Measurements from ENCODE around the gene GPM6B.

DNA sequence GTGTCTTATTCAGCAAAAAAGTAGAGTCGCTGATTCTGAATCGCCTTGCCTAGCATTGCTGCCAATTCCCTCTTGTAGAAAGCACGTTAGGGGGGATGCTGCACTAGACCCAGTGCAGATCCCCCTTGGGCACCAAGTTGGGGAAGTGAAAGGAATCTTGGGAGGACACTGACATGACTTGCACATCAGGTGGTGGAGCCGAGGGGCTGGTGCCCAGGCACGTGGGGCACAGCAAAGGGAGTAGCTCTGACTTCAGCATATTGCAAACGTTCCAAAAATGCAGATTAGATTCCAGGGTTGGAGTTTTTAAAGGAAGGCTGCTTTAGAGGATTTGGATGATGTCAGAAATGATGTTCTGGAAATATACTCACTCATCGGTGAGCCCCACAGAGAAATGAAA, 47.4 kb upstream of the GPM6B start:
- TF ChIP-seq, protein P1, sequence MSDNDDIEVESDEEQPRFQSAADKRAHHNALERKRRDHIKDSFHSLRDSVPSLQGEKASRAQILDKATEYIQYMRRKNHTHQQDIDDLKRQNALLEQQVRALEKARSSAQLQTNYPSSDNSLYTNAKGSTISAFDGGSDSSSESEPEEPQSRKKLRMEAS (CRISPR knock-in tag; IDR thresholded peaks at IDR 0.05), result no peak
- TF ChIP-seq CBFB (CRISPR knock-in tag; IDR thresholded peaks at IDR 0.05; ENCODE audit: low read depth) (no peak), ATF1 (CRISPR knock-in tag; IDR thresholded peaks at IDR 0.05) (no peak), CREB1 (CRISPR knock-in tag; IDR thresholded peaks at IDR 0.05) (no peak), ZNF121 (CRISPR knock-in tag; IDR thresholded peaks at IDR 0.05) (no peak), NFYB (CRISPR knock-in tag; conservative IDR thresholded peaks at IDR 0.05; ENCODE audit: low read depth) (no peak), ZNF671 (CRISPR knock-in tag; IDR thresholded peaks at IDR 0.05) (no peak), ELF4 (CRISPR knock-in tag; IDR thresholded peaks at IDR 0.05; ENCODE audit: low read depth) (no peak)
- TF ChIP-seq, protein P2, sequence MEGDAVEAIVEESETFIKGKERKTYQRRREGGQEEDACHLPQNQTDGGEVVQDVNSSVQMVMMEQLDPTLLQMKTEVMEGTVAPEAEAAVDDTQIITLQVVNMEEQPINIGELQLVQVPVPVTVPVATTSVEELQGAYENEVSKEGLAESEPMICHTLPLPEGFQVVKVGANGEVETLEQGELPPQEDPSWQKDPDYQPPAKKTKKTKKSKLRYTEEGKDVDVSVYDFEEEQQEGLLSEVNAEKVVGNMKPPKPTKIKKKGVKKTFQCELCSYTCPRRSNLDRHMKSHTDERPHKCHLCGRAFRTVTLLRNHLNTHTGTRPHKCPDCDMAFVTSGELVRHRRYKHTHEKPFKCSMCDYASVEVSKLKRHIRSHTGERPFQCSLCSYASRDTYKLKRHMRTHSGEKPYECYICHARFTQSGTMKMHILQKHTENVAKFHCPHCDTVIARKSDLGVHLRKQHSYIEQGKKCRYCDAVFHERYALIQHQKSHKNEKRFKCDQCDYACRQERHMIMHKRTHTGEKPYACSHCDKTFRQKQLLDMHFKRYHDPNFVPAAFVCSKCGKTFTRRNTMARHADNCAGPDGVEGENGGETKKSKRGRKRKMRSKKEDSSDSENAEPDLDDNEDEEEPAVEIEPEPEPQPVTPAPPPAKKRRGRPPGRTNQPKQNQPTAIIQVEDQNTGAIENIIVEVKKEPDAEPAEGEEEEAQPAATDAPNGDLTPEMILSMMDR (IDR thresholded peaks at IDR 0.05), result no peak
- TF ChIP-seq, protein P3, sequence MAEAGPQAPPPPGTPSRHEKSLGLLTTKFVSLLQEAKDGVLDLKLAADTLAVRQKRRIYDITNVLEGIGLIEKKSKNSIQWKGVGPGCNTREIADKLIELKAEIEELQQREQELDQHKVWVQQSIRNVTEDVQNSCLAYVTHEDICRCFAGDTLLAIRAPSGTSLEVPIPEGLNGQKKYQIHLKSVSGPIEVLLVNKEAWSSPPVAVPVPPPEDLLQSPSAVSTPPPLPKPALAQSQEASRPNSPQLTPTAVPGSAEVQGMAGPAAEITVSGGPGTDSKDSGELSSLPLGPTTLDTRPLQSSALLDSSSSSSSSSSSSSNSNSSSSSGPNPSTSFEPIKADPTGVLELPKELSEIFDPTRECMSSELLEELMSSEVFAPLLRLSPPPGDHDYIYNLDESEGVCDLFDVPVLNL (CRISPR knock-in tag; IDR thresholded peaks at IDR 0.05; ENCODE audit: borderline replicate concordance, low read depth), result no peak
- TF ChIP-seq, protein P4, sequence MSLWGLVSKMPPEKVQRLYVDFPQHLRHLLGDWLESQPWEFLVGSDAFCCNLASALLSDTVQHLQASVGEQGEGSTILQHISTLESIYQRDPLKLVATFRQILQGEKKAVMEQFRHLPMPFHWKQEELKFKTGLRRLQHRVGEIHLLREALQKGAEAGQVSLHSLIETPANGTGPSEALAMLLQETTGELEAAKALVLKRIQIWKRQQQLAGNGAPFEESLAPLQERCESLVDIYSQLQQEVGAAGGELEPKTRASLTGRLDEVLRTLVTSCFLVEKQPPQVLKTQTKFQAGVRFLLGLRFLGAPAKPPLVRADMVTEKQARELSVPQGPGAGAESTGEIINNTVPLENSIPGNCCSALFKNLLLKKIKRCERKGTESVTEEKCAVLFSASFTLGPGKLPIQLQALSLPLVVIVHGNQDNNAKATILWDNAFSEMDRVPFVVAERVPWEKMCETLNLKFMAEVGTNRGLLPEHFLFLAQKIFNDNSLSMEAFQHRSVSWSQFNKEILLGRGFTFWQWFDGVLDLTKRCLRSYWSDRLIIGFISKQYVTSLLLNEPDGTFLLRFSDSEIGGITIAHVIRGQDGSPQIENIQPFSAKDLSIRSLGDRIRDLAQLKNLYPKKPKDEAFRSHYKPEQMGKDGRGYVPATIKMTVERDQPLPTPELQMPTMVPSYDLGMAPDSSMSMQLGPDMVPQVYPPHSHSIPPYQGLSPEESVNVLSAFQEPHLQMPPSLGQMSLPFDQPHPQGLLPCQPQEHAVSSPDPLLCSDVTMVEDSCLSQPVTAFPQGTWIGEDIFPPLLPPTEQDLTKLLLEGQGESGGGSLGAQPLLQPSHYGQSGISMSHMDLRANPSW (CRISPR knock-in tag; conservative IDR thresholded peaks at IDR 0.05; ENCODE audit: low read depth), result no peak
- TF ChIP-seq, protein P5, sequence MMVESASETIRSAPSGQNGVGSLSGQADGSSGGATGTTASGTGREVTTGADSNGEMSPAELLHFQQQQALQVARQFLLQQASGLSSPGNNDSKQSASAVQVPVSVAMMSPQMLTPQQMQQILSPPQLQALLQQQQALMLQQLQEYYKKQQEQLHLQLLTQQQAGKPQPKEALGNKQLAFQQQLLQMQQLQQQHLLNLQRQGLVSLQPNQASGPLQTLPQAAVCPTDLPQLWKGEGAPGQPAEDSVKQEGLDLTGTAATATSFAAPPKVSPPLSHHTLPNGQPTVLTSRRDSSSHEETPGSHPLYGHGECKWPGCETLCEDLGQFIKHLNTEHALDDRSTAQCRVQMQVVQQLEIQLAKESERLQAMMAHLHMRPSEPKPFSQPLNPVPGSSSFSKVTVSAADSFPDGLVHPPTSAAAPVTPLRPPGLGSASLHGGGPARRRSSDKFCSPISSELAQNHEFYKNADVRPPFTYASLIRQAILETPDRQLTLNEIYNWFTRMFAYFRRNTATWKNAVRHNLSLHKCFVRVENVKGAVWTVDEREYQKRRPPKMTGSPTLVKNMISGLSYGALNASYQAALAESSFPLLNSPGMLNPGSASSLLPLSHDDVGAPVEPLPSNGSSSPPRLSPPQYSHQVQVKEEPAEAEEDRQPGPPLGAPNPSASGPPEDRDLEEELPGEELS (CRISPR knock-in tag; IDR thresholded peaks at IDR 0.05), result no peak

All from WTC11 (cell line).